ENCODE data around the gene OR52W1. TPM values are rescaled to one million over a fixed set of nuclear protein-coding genes. Genes with fewer than 3 reads are reported as not detected.

The OR52W1 gene
- total and polyA plus RNA-seq, 2 donors (not counting 3 experiments of a cell fraction or from before 2014, with no cell fraction given), result not detected

GRCh38 chr11:6229911-6230310 lies 30.9 kb downstream of the OR52W1 start:
- no TSS peak for BruUV-seq (replicated peaks)
- DNase-seq (ENCODE audit: low read depth, low spot score), result no peak

More at GRCh38 chr11:6229911-6230310, 30.9 kb downstream of the OR52W1 start:
- dilution Hi-C loops (cut with MboI; ENCODE audit: extremely low pct_ligation_motif_present, low sequenced_read_pairs) (no loop called here), intact Hi-C loops (cut with micrococcal nuclease) (loop anchor here (5.0 to 10.0 kb wide), 3 partner anchors 242 to 1625 kb away; partner anchors contain the start of genes TRIM3, TRIM6 and TRIM68)
- H3K79me2 ChIP-seq (ENCODE audit: control insufficient read depth, insufficient read depth, low read length), result peaks cover 36% of the 10 kb centered on the region
- no peak for FAIRE-seq
- no peaks in the 10 kb centered on the region for H3K27me3 ChIP-seq (ENCODE audit: control insufficient read depth in 2 of 2, insufficient read depth in 2 of 2, low read length in 2 of 2)
- no peak overlapping the region for H2AFZ ChIP-seq (ENCODE audit: low read depth, low read length)
- H3K9me1 ChIP-seq (replicated peaks; ENCODE audit: control insufficient read depth, extremely low read depth, insufficient read depth, low read length), result no peaks in the 10 kb centered on the region
- no peak overlapping the region for H3K9ac ChIP-seq (replicated peaks; ENCODE audit: extremely low read depth, insufficient read depth, low read length)
- POLR2A ChIA-PET, result no interaction called here
- H3K9me3 ChIP-seq (replicated peaks; ENCODE audit: control insufficient read depth, insufficient read depth, low read length), result no peaks in the 10 kb centered on the region
- CTCF ChIA-PET, result interaction anchor here (1.1 kb wide), 2 partner anchors 9 to 52 kb away, joined by 3 read pairs; no protein-coding TSS in a partner anchor
- no peaks in the 10 kb centered on the region for H4K20me1 ChIP-seq (replicated peaks; ENCODE audit: control insufficient read depth, extremely low read depth, insufficient read depth, low read length)
- TF ChIP-seq EZH2 (IDR thresholded peaks at IDR 0.05; ENCODE audit: borderline replicate concordance, low read depth, low read length, severe bottlenecking), result no peak
- no peak for TF ChIP-seq CTCF (IDR thresholded peaks at IDR 0.05; ENCODE audit: extremely low read depth in 1 of 2, insufficient read depth in 1 of 2, low read depth in 1 of 2, low read length in 2 of 2)
- TF ChIP-seq GATA2 (IDR thresholded peaks at IDR 0.05; ENCODE audit: insufficient read depth, insufficient read length, low read depth, low read length), result no peak
- no peak for TF ChIP-seq MAX (IDR thresholded peaks at IDR 0.05; ENCODE audit: insufficient read depth, insufficient read length)
- TF ChIP-seq FOS (IDR thresholded peaks at IDR 0.05; ENCODE audit: borderline replicate concordance, insufficient read depth, low read length), result no peak
- no peak for TF ChIP-seq POLR2A (IDR thresholded peaks at IDR 0.05; ENCODE audit: low read depth, low read length)
- TF ChIP-seq POLR2AphosphoS5 (IDR thresholded peaks at IDR 0.05; ENCODE audit: insufficient read depth, low read depth, low read length), result no peak
- no peak for TF ChIP-seq MYC (IDR thresholded peaks at IDR 0.05; ENCODE audit: low read depth, low read length)
- TF ChIP-seq JUN (IDR thresholded peaks at IDR 0.05; ENCODE audit: borderline replicate concordance, insufficient read depth, insufficient read length, low read depth), result no peak
- peaks cover 8% of the 10 kb centered on the region for H3K4me1 ChIP-seq (ENCODE audit: control insufficient read depth, extremely low read depth, insufficient read depth, low read length)
- H3K4me3 ChIP-seq (replicated peaks in 1 of 3; ENCODE audit: insufficient read depth in 1 of 3, low read depth in 1 of 3, low read length in 3 of 3), result no peak overlapping the region
- no peak overlapping the region for H3K27ac ChIP-seq (ENCODE audit: insufficient read depth, low read depth, low read length)
- H3K36me3 ChIP-seq (ENCODE audit: control insufficient read depth in 2 of 2, extremely low read depth in 1 of 2, insufficient read depth in 2 of 2, low read length in 2 of 2), result no peaks in the 10 kb centered on the region
- H3K4me2 ChIP-seq (ENCODE audit: insufficient read depth, low read length), result no peak overlapping the region
